Astrocyte of the cerebellum (primary cell): ENCODE measurements around the gene ZSWIM3.

ENCODE experiments used
- DNase-seq: peaks from one replicate; pipeline ENCODE4 v3.0.0-alpha.2; 2011; ENCODE audit warnings: low read depth
- H3K4me3 ChIP-seq: 2 replicates; pipeline ENCODE4 v1.5.1; 2011; ENCODE audit warnings: mild to moderate bottlenecking, low read depth, low read length, moderate library complexity
- CTCF ChIP-seq: IDR thresholded peaks from 2 replicates; pipeline ENCODE4 v1.5.1; 2012; ENCODE audit warnings: low read length, low read depth, moderate library complexity, mild to moderate bottlenecking; ENCODE audit errors: missing control alignments
- in situ Hi-C: cut with HindIII; loops from 2 replicates; pipeline ENCODE4 v1.10.0; 2017; ENCODE audit warnings: low sequenced_read_pairs

ZSWIM3 gene

GRCh38 chr20:45902199-45902701 is 44.8 kb downstream of the ZSWIM3 start:
- TF ChIP-seq CTCF = no peak
- no peak overlapping the region for H3K4me3 ChIP-seq

GRCh38 chr20:45904583-45905504 is 47.4 kb downstream of the ZSWIM3 start:
- TF ChIP-seq CTCF = no peak
- no peak for DNase-seq
- in situ Hi-C loops = no loop called here
- no peak overlapping the region for H3K4me3 ChIP-seq

More at GRCh38 chr20:45902199-45902701, 44.8 kb downstream of the ZSWIM3 start:
- in situ Hi-C loops = no loop called here
- no peak for DNase-seq

DNA sequence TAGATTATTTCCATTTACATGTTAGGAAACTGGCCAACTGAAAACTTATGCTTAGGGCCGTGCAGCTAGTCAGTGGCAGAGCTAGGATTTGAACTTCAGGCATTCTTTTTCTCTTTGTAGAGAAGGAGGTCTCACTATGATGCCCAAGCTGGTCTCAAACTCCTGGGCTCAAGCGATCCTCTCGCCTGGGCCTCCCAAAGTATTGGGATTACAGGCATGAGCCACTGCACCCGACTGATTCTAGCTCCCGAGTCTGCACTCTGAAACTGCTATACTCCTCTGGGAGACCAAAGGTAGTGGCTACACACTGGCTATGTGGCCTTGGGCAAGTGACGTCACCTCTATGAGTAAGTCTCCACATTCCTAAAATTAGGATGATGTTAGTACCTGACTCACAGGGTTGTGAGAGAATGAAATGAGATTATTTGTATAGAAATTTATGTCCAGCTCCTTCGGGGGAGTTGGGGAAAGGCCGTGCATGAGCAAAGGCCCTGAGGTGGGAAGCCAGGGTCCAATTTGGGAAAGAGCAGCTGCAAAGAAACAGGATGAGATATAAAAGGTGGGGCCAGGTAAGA is 48.2 kb downstream of the ZSWIM3 start:
- in situ Hi-C loops = no loop called here
- TF ChIP-seq CTCF = no peak
- no peak overlapping the region for H3K4me3 ChIP-seq
- no peak for DNase-seq

GRCh38 chr20:45907219-45907948 is 50.0 kb downstream of the ZSWIM3 start:
- DNase-seq = no peak
- no peak overlapping the region for H3K4me3 ChIP-seq
- no peak for TF ChIP-seq CTCF
- in situ Hi-C loops = no loop called here

DNA sequence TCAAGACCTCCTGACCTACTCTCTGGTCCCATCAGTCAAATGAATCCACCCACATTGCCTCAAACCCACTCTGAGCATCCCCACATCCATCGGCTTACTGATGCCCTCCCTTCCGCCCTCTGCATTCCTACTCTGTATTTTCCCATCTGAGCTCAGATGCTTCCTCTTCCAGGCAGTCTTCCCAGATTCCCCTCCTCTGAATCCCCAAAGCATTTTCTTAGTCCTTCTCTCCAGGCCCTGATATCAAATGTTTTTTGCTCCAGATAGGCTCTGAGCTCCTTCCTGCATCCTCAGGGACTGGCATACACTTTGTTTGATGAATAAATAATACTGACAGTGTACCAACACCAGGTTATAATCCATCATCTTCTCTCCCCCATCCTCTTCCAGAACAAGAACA is 50.7 kb downstream of the ZSWIM3 start:
- H3K4me3 ChIP-seq = no peak overlapping the region
- no peak for TF ChIP-seq CTCF
- DNase-seq = no peak
- in situ Hi-C loops = no loop called here

DNA sequence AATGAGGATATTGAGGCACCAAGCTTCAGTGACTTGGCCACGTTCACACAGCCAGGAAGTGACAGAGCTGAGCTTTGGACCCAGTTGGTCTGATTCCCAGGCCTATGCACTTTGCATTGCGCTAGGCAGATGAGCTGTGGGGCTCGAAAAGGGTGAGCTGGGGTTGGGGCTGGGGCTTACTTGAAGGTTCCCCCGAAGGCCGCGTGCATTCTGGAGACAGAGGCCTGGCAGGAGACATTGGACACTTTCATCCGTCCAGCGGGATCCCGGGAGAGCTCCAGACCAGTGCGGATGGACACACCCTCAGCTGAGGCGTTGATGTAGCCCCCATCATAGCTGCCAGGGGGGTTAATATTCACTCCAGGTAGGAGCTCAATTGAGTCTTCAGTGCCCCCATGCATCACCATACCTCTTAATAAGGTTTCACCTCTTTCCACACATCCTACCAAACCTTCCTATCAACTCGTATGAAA is 52.0 kb downstream of the ZSWIM3 start:
- no peak overlapping the region for H3K4me3 ChIP-seq
- in situ Hi-C loops = no loop called here
- no peak for DNase-seq
- no peak for TF ChIP-seq CTCF
